ENCODE data around the gene TAS2R43. TPM values are rescaled to one million over a fixed set of nuclear protein-coding genes. Genes with fewer than 3 reads are reported as not detected.

The TAS2R43 gene
- total RNA-seq, 1 experiment from 2014 or later = 1.1 TPM

DNA sequence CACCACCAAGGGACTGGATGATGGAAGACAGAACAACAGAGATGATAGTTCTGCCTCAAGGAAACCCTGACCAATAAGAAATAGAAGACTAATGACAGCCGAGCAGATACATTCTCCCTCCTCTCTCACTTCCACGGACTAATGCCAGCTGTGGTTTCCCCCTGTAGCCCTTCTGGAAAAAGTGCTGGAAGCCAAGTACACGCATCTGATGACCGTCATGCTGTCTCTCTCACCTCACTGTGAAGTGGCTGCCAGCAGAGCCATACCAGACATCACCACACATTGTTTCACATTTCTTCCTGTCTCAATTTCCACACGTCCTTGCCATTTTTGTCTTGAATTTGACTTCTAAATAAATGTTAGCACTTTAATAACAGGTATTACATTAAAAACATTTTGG is 2.9 kb downstream of the TAS2R43 start:
- H3K4me3 ChIP-seq = no peak overlapping the region
- TF ChIP-seq, protein P1, sequence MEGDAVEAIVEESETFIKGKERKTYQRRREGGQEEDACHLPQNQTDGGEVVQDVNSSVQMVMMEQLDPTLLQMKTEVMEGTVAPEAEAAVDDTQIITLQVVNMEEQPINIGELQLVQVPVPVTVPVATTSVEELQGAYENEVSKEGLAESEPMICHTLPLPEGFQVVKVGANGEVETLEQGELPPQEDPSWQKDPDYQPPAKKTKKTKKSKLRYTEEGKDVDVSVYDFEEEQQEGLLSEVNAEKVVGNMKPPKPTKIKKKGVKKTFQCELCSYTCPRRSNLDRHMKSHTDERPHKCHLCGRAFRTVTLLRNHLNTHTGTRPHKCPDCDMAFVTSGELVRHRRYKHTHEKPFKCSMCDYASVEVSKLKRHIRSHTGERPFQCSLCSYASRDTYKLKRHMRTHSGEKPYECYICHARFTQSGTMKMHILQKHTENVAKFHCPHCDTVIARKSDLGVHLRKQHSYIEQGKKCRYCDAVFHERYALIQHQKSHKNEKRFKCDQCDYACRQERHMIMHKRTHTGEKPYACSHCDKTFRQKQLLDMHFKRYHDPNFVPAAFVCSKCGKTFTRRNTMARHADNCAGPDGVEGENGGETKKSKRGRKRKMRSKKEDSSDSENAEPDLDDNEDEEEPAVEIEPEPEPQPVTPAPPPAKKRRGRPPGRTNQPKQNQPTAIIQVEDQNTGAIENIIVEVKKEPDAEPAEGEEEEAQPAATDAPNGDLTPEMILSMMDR (conservative IDR thresholded peaks at IDR 0.05) = no peak
- no peak for TF ChIP-seq EZH2 (IDR thresholded peaks at IDR 0.05; ENCODE audit: low read depth)
- no peak overlapping the region for H3K27ac ChIP-seq
- H3K36me3 ChIP-seq (ENCODE audit: low read depth) = no peaks in the 10 kb centered on the region
- H3F3A ChIP-seq (ENCODE audit: insufficient read depth, low read depth) = no peaks in the 10 kb centered on the region
- ChIA-PET POLR2A (ENCODE audit: unreplicated experiment) (no interaction called here), CTCF (no interaction called here)
- H2AFZ ChIP-seq = no peak overlapping the region
- no peaks in the 10 kb centered on the region for H4K20me1 ChIP-seq (ENCODE audit: insufficient read depth)
- no peaks in the 10 kb centered on the region for H3K79me2 ChIP-seq (ENCODE audit: low read depth)
- no peaks in the 10 kb centered on the region for H3K4me1 ChIP-seq (replicated peaks; ENCODE audit: insufficient read depth)
- H3K27me3 ChIP-seq (ENCODE audit: insufficient read depth, low read depth) = no peaks in the 10 kb centered on the region
- H3K4me2 ChIP-seq = no peak overlapping the region
- no peaks in the 10 kb centered on the region for H3K9me3 ChIP-seq (ENCODE audit: insufficient read depth, low read depth)
- BruUV-seq (replicated peaks) = no TSS peak
- DNase-seq = no peak
- no peaks in the 10 kb centered on the region for H3K9me2 ChIP-seq (ENCODE audit: insufficient read depth)
- intact Hi-C loops (cut with micrococcal nuclease; ENCODE audit: unreplicated experiment) = no loop called here

DNA sequence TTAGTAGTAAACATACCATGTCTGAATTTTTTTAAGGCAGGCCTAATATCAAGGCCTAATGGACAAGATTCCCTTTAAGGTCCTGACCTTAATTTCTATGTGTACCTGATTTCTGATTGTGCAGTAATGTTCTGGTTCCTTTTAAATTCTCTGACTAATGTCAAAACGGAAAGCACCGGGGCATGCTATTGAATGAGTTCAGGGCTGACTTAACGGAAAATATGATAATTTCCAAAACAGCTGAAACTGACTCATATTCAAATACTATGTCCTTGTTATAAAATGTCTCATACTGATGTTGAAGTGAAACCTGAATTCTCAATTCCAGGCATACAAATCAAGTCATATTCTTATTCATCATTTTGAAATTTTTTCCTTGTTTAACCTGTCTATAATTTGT is 6.7 kb downstream of the TAS2R43 start:
- no TSS peak for BruUV-seq (replicated peaks)
- Histone ChIP-seq H3K36me3 (ENCODE audit: low read depth) (no peaks in the 10 kb centered on the region), H3K4me3 (no peak overlapping the region), H3K4me2 (no peak overlapping the region), H4K20me1 (ENCODE audit: insufficient read depth) (no peaks in the 10 kb centered on the region), H2AFZ (no peak overlapping the region), H3K4me1 (replicated peaks; ENCODE audit: insufficient read depth) (no peaks in the 10 kb centered on the region), H3F3A (ENCODE audit: insufficient read depth, low read depth) (no peaks in the 10 kb centered on the region), H3K9me3 (ENCODE audit: insufficient read depth, low read depth) (peaks cover 3% of the 10 kb centered on the region; the same call in 1 of the 2 replicates), H3K9me2 (ENCODE audit: insufficient read depth) (no peaks in the 10 kb centered on the region), H3K27ac (no peak overlapping the region), H3K27me3 (ENCODE audit: insufficient read depth, low read depth) (no peaks in the 10 kb centered on the region), H3K79me2 (ENCODE audit: low read depth) (no peaks in the 10 kb centered on the region)
- CTCF ChIA-PET = no interaction called here
- DNase-seq = no peak
- intact Hi-C loops (cut with micrococcal nuclease; ENCODE audit: unreplicated experiment) = no loop called here
- POLR2A ChIA-PET (ENCODE audit: unreplicated experiment) = no interaction called here
- no peak for TF ChIP-seq EZH2 (IDR thresholded peaks at IDR 0.05; ENCODE audit: low read depth)
- TF ChIP-seq, protein P1 (conservative IDR thresholded peaks at IDR 0.05) = no peak

DNA sequence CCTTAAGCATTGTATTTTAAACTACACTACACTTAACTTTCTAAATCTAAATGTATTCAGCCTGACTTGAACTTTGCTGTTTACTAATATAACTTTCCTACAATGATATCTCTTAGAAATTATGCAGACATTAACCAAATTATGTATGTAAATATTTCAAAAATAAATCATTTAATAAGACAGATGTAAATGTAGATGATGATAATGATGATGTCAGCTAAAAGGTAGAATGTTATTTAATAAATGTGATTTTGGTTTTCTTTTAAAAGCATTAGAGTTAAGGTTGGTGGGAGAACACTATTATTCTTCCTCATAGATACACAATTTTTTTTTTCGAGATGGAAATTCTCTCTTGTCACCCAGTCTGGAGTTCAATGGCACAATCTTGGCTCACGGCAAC is 10.1 kb downstream of the TAS2R43 start:
- Histone ChIP-seq H3K4me3 (no peak overlapping the region), H4K20me1 (ENCODE audit: insufficient read depth) (no peaks in the 10 kb centered on the region), H3K79me2 (ENCODE audit: low read depth) (no peaks in the 10 kb centered on the region), H3K4me2 (no peak overlapping the region), H3K27me3 (ENCODE audit: insufficient read depth, low read depth) (no peaks in the 10 kb centered on the region), H3K9me3 (ENCODE audit: insufficient read depth, low read depth) (peaks cover 3% of the 10 kb centered on the region; the same call in 1 of the 2 replicates), H3K36me3 (ENCODE audit: low read depth) (no peaks in the 10 kb centered on the region), H2AFZ (no peak overlapping the region), H3K9me2 (ENCODE audit: insufficient read depth) (no peaks in the 10 kb centered on the region), H3K4me1 (replicated peaks; ENCODE audit: insufficient read depth) (no peaks in the 10 kb centered on the region), H3F3A (ENCODE audit: insufficient read depth, low read depth) (no peaks in the 10 kb centered on the region), H3K27ac (no peak overlapping the region)
- ChIA-PET CTCF (no interaction called here), POLR2A (ENCODE audit: unreplicated experiment) (no interaction called here)
- no TSS peak for BruUV-seq (replicated peaks)
- TF ChIP-seq EZH2 (IDR thresholded peaks at IDR 0.05; ENCODE audit: low read depth) = no peak
- TF ChIP-seq, protein P1 (conservative IDR thresholded peaks at IDR 0.05) = no peak
- intact Hi-C loops (cut with micrococcal nuclease; ENCODE audit: unreplicated experiment) = loop anchor here (5.0 kb wide), 1 partner anchor 45 kb away; no protein-coding TSS in a partner anchor
- DNase-seq = no peak
